Measurements from ENCODE around the gene IRX4. TPM values are rescaled to one million over a fixed set of nuclear protein-coding genes. Genes with fewer than 3 reads are reported as not detected.

Gene IRX4
- total RNA-seq, 1 experiment from 2014 or later: 16.5 TPM

GRCh38 chr5:1832511-1833250 is 50.0 kb downstream of the IRX4 start:
- Histone ChIP-seq H3K4me3 (replicated peaks in 1 of 2; ENCODE audit: low read depth in 1 of 2, low read length in 2 of 2) (no peak overlapping the region), H3K9ac (ENCODE audit: low read length) (no peak overlapping the region), H3K4me1 (ENCODE audit: control insufficient read depth in 1 of 2, insufficient read depth in 2 of 2, low read length in 2 of 2) (no peaks in the 10 kb centered on the region), H3K27me3 (ENCODE audit: insufficient read depth, low read length) (no peaks in the 10 kb centered on the region), H3K9me2 (ENCODE audit: insufficient read depth) (no peaks in the 10 kb centered on the region), H3K9me3 (ENCODE audit: control insufficient read depth in 1 of 2, insufficient read depth in 1 of 2, low read depth in 1 of 2, low read length in 2 of 2) (no peaks in the 10 kb centered on the region), H4K20me1 (ENCODE audit: insufficient read depth) (no peaks in the 10 kb centered on the region), H3K79me2 (ENCODE audit: insufficient read depth, low read length) (no peaks in the 10 kb centered on the region), H3K27ac (ENCODE audit: low read depth, low read length) (no peak overlapping the region), H2AFZ (ENCODE audit: low read depth, low read length, poor library complexity, severe bottlenecking) (no peak overlapping the region), H3K36me3 (ENCODE audit: control insufficient read depth in 1 of 2, insufficient read depth in 2 of 2, low read length in 2 of 2) (no peaks in the 10 kb centered on the region; a peak in 1 of 4 replicates), H3K4me2 (ENCODE audit: low read length) (no peak overlapping the region)
- CTCF ChIA-PET: no interaction called here
- RAD21 ChIA-PET (ENCODE audit: low non-redundant PET in 1 of 2, low total read pairs in 2 of 2, uncharacterized antibody in 2 of 2, unreplicated experiment in 2 of 2): no interaction called here
- ATAC-seq (no peak), DNase-seq (ENCODE audit: low read depth, low spot score) (no peak)
- intact Hi-C loops (cut with micrococcal nuclease): no loop called here
- no TSS peak for BruUV-seq (replicated peaks)
- TF ChIP-seq RAD21 (IDR thresholded peaks at IDR 0.05; ENCODE audit: low read depth): no peak
- TF ChIP-seq EZH2phosphoT487 (IDR thresholded peaks at IDR 0.05; ENCODE audit: borderline replicate concordance): no peak
- no peak for TF ChIP-seq ZNF274 (IDR thresholded peaks at IDR 0.05; ENCODE audit: low read depth, low read length)
- no peak for TF ChIP-seq REST (IDR thresholded peaks at IDR 0.05; ENCODE audit: low read depth)
- TF ChIP-seq SRF (IDR thresholded peaks at IDR 0.05; ENCODE audit: low read depth): no peak
- TF ChIP-seq CBX3 (IDR thresholded peaks at IDR 0.05; ENCODE audit: low read depth): no peak
- TF ChIP-seq ELF1 (IDR thresholded peaks at IDR 0.05; ENCODE audit: borderline replicate concordance, low read depth): no peak
- no peak for TF ChIP-seq ZFX (IDR thresholded peaks at IDR 0.05)
- no peak for TF ChIP-seq YY1 (IDR thresholded peaks at IDR 0.05; ENCODE audit: extremely low read depth, insufficient replicate concordance, low read depth, low read length)
- no peak for TF ChIP-seq TCF7L2 (IDR thresholded peaks at IDR 0.05; ENCODE audit: borderline replicate concordance, extremely low read depth, insufficient read depth, insufficient read length)
- no peak for TF ChIP-seq CEBPB (IDR thresholded peaks at IDR 0.05; ENCODE audit: low read depth)
- TF ChIP-seq EGR1 (IDR thresholded peaks at IDR 0.05; ENCODE audit: low read depth): no peak
- POLR2A ChIA-PET: no interaction called here

Measured in HCT116 (cell line).